ENCODE measurements around the gene GNPTG. TPM values are rescaled to one million over a fixed set of nuclear protein-coding genes. Genes with fewer than 3 reads are reported as not detected.

The GNPTG gene
- total RNA-seq, 4 donors from 2014 or later, result 28.4 to 95.9 (median 48.6) TPM

DNA sequence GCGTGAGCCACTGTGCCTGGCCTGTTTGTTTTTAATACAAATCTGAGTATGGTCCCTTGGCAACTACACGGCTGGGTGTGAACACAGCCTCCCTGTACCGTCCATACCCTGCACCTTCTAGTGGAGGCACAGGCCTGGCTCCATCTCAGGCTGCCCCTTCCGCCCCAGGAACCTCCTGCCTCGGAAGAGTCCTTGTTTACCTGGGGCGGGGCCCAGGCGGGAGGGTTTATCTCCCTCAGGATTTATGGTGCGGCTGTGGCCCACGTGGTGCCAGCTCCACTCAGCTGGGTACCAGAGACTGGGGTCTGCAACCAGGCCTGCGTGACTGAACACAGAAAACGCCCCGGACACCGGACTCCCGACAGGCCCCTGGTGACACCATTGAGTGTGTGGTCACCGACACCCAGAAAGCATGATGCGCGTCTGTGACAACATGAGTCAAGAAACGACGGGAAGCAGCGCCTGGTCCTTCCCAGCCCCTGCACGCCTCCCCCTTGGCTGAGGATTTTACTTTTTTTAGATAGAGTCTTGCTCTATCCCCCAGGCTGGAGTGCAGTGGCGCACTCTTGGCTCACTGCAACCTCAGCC, 43.8 kb downstream of the GNPTG start:
- TF ChIP-seq CTCF (IDR thresholded peaks at IDR 0.05) (no peak), POLR2A (IDR thresholded peaks at IDR 0.05) (no peak)
- no peak for DNase-seq

DNA sequence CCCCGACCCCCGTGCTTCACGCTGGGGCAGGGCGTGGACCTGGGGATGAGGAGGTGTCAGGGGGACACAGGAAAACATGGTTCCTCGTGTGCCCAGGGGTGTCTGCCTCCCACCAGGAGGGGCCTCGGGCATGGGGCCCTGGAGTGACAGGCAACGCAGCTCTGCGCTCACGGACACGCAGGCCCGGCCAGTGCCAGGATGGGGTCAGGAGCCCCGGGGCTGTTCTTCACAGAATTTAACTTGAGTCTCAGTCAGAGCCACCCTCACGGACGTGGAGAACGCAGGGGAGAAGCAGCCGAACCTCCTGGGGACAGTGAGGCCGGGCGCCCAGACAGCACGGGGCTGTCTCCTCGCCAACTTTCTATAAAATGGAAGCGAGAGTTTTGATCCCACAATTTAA, 46.0 kb downstream of the GNPTG start:
- Histone ChIP-seq H3K27ac (no peak overlapping the region), H3K36me3 (no peaks in the 10 kb centered on the region), H3K4me3 (no peak overlapping the region), H3K9me3 (no peaks in the 10 kb centered on the region), H3K27me3 (no peaks in the 10 kb centered on the region), H3K4me1 (no peaks in the 10 kb centered on the region)
- intact Hi-C loops (cut with DNase I; ENCODE audit: low total_unique reads), result no loop called here
- no peak for DNase-seq
- TF ChIP-seq POLR2A (IDR thresholded peaks at IDR 0.05), result no peak
- no peak for TF ChIP-seq CTCF (IDR thresholded peaks at IDR 0.05)

More for the DNA sequence above, 43.8 kb downstream of the GNPTG start:
- Histone ChIP-seq H3K27ac (no peak overlapping the region), H3K4me3 (no peak overlapping the region), H3K27me3 (no peaks in the 10 kb centered on the region), H3K9me3 (no peaks in the 10 kb centered on the region), H3K36me3 (no peaks in the 10 kb centered on the region), H3K4me1 (no peaks in the 10 kb centered on the region)
- intact Hi-C loops (cut with DNase I; ENCODE audit: low total_unique reads), result no loop called here

- Histone ChIP-seq H3K27ac (no peak overlapping the region), H3K36me3 (no peaks in the 10 kb centered on the region), H3K27me3 (no peaks in the 10 kb centered on the region), H3K9me3 (no peaks in the 10 kb centered on the region), H3K4me1 (peaks cover 0 to 3% of the 10 kb centered on the region in 2 donors), H3K4me3 (no peak overlapping the region)
- intact Hi-C loops (cut with DNase I; ENCODE audit: low total_unique reads), result no loop called here
- no peak for DNase-seq
- TF ChIP-seq CTCF (IDR thresholded peaks at IDR 0.05), result no peak
- no peak for TF ChIP-seq POLR2A (IDR thresholded peaks at IDR 0.05)
Observed at GRCh38 chr16:1398351-1398750, 46.6 kb downstream of the GNPTG start.

DNA sequence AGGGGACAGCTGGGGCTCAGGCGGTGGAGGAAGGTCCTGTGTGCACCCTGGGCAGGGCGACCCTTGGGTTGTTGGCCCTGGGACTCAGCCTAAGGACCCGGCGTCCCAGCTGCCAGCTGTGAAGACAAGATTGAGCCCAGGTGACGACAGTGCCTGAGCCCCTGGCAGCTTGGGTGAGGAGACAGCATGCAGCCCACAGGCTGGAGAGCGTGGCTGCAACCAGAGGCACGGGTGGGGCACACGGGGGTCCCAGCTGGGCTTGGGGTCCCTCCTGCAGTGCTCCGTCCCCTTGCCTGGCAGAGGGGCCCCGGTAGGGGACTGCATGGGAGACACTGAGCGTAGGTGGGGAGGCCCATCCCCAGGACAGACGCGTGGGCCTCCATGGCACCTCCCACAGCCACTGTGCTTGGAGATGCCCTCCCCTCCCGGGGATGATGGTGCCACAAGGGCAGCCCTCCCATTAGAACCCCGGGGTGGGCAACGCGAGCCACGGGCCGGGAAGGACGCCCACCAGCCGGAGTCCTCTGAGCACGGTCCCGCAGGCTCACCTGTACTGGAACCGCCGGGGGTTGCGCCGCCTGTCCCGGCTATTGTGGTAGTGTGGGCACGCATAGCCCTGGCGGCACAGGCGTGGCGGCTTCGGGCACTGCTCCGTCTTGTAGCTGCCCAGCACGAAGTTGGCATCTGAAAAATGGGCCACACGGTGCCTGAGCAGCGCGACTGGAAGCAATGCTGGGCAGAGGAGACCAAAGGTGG, 47.3 kb downstream of the GNPTG start:
- no peaks in the 10 kb centered on the region for H3K9me3 ChIP-seq
- no peaks in the 10 kb centered on the region for H3K36me3 ChIP-seq
- no peak for TF ChIP-seq POLR2A (IDR thresholded peaks at IDR 0.05)
- TF ChIP-seq CTCF (IDR thresholded peaks at IDR 0.05), result no peak
- no peak for DNase-seq
- H3K4me3 ChIP-seq, result no peak overlapping the region
- no peak overlapping the region for H3K27ac ChIP-seq
- H3K4me1 ChIP-seq, result peaks cover 0 to 3% of the 10 kb centered on the region in 2 donors
- no peaks in the 10 kb centered on the region for H3K27me3 ChIP-seq
- intact Hi-C loops (cut with DNase I; ENCODE audit: low total_unique reads), result no loop called here

- Histone ChIP-seq H3K27ac (no peak overlapping the region), H3K4me1 (peaks cover 0 to 3% of the 10 kb centered on the region in 2 donors), H3K4me3 (no peak overlapping the region), H3K27me3 (no peaks in the 10 kb centered on the region), H3K9me3 (no peaks in the 10 kb centered on the region), H3K36me3 (no peaks in the 10 kb centered on the region)
- no peak for DNase-seq
- no peak for TF ChIP-seq CTCF (IDR thresholded peaks at IDR 0.05)
- no peak for TF ChIP-seq POLR2A (IDR thresholded peaks at IDR 0.05)
- intact Hi-C loops (cut with DNase I; ENCODE audit: low total_unique reads), result no loop called here
Observed at GRCh38 chr16:1401061-1401757, 49.5 kb downstream of the GNPTG start.
